Activated naive CD4-positive, alpha-beta T cell treated with anti-CD3 and anti-CD28 coated beads, Interleukin-2, amount 50 U/mL, for 72 hours (primary cell): ENCODE measurements around the gene ALDH2. TPM values are rescaled to one million over a fixed set of nuclear protein-coding genes. Genes with fewer than 3 reads are reported as not detected.
"Not testable (repeated sequence)": the region's sequence is repeated elsewhere in the genome, so short reads cannot be mapped to it uniquely, and the experiment has no call there.

ENCODE experiments used
- ATAC-seq, 2 donors: fragments of 150-1000 bp; cut with Tn5 transposase; 2 replicates each; pipeline ENCODE4 v1.10.0; 2021; ENCODE audit warnings: mild to moderate bottlenecking in 2 of 2, moderate library complexity in 2 of 2
- DNase-seq, 2 donors: peaks; one replicate each; pipeline ENCODE4 v3.0.0; 2021 to 2022; ENCODE audit warnings: low spot score in 2 of 2
- H3K27ac Mint-ChIP-seq, 2 donors: one replicate each; pipeline ENCODE4 v1.8.0; 2022; ENCODE audit warnings: mild to moderate bottlenecking in 2 of 2, mixed read lengths in 2 of 2
- H3K36me3 Mint-ChIP-seq, 2 donors: one replicate each; pipeline ENCODE4 v1.8.0; 2022; ENCODE audit warnings: mixed read lengths in 2 of 2
- H3K9me3 Mint-ChIP-seq, 2 donors: one replicate each; pipeline ENCODE4 v1.8.0; 2022; ENCODE audit warnings: mixed read lengths in 2 of 2
- total RNA-seq, 2 donors: library from RNA; stranded (reverse); gene quantifications; one replicate each; pipeline ENCODE4 v1.2.3, GENCODE V29; 2022

The ALDH2 gene
- total RNA-seq, 2 donors from 2014 or later, result 2.4 to 3.2 TPM

DNA sequence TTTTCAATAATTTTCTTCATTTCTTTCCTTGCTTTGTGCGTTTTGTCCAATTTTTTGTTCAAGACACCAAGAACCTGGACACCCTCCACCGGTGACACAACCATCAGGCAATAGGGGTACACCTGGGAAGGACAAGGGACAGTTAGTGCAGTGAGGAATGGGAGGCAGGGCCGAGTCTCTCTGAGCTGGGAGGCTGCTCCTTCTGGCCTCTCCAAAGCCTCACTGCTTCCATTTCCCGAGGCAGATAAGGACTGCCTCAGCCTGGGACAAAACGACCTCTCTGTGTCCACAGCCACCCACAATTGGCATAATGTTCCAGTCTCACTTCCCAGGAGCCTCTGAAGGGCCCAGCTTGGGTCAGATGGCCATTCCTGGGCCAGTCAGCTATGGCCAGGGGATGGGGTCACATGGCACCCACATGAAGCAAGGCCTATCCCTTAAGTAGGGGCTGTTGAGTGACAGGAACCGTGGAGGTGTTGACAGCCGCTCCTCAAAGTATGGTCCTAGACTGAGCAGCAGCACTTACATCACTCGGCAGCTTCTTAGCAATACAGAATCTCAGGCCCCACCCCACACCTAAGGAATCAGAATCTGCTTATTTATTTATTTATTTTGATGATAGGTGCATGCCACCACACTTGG is 61.7 kb downstream of the ALDH2 start:
- H3K27ac Mint-ChIP-seq, result peak overlapping the region in 1 of 2 donors; percentile 31
- DNase-seq, result no peak
- H3K36me3 Mint-ChIP-seq, result no peaks in the 10 kb centered on the region
- ATAC-seq, result no peak
- H3K9me3 Mint-ChIP-seq, result peaks cover 0 to 3% of the 10 kb centered on the region in 2 donors

DNA sequence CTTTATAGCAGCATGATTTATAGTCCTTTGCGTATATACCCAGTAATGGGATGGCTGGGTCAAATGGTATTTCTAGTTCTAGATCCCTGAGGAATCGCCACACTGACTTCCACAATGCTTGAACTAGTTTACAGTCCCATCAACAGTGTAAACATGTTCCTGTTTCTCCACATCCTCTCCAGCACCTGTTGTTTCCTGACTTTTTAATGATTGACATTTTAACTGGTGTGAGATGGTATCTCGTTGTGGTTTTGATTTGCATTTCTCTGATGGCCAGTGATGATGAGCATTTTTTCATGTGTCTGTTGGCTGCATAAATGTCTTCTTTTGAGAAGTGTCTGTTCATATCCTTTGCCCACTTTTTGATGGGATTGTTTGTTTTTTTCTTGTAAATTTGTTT is 62.9 kb downstream of the ALDH2 start:
- not testable (repeated sequence) for ATAC-seq, DNase-seq, H3K27ac Mint-ChIP-seq, H3K36me3 Mint-ChIP-seq, H3K9me3 Mint-ChIP-seq

DNA sequence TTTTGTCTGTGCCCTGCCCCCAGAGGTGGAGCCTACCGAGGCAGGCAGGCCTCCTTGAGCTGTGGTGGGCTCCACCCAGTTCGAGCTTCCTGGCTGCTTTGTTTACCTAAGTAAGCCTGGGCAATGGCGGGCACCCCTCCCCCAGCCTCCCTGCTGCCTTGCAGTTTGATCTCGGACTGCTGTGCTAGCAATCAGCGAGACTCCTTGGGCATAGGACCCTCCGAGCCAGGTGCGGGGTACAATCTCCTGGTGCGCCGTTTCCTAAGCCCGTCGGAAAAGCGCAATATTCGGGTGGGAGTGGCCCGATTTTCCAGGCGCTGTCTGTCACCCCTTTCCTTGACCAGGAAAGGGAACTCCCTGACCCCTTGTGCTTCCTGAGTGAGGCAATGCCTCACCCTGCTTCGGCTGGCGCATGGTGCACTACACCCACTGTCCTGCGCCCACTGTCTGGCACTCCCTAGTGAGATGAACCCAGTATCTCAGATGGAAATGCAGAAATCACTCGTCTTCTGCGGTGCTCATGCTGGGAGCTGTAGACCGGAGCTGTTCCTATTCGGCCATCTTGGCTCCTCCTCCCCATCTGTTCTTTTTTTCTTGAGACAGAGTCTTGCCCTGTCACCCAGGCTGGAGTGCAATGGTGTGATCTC is 68.1 kb downstream of the ALDH2 start:
- ATAC-seq, H3K9me3 Mint-ChIP-seq, DNase-seq, H3K27ac Mint-ChIP-seq: not testable (repeated sequence)
- peaks cover 0 to 11% of the 10 kb centered on the region in 2 donors for H3K36me3 Mint-ChIP-seq

- not testable (repeated sequence) for H3K27ac Mint-ChIP-seq, H3K9me3 Mint-ChIP-seq, ATAC-seq, DNase-seq
- peaks cover 3 to 18% of the 10 kb centered on the region in 2 donors for H3K36me3 Mint-ChIP-seq
These were observed 68.9 kb downstream of the ALDH2 start for GRCh38 chr12:111835531-111836181.

- Mint-ChIP-seq H3K9me3 (no peaks in the 10 kb centered on the region), H3K36me3 (peaks cover 22 to 38% of the 10 kb centered on the region in 2 donors), H3K27ac (peak overlapping the region in 1 of 2 donors; percentile 57)
- ATAC-seq (no peak), DNase-seq (no peak)
These were observed 71.6 kb downstream of the ALDH2 start for GRCh38 chr12:111838353-111838752.

DNA sequence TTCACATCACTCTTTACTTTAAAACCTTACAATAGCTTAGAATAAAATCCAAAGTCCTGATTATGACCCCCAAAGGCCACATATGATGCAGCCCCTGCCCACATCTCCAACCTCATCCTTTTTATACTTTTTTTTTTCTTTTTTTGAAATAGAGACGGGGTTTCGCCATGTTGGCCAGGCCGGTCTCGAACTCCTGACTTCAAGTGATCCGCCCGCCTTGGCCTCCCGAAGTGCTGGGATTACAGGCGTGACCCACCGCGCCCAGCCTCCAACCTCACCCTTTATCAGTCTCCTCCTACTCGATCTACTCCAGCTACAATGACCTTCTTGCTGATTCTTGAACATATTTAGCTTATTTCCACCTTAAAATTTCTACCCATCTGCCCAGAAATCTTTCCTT is 74.1 kb downstream of the ALDH2 start:
- Mint-ChIP-seq H3K27ac (peak overlapping the region; percentile 96 to 98), H3K36me3 (peaks cover 22 to 46% of the 10 kb centered on the region in 2 donors), H3K9me3 (no peaks in the 10 kb centered on the region)
- DNase-seq, result no peak
- no peak for ATAC-seq

DNA sequence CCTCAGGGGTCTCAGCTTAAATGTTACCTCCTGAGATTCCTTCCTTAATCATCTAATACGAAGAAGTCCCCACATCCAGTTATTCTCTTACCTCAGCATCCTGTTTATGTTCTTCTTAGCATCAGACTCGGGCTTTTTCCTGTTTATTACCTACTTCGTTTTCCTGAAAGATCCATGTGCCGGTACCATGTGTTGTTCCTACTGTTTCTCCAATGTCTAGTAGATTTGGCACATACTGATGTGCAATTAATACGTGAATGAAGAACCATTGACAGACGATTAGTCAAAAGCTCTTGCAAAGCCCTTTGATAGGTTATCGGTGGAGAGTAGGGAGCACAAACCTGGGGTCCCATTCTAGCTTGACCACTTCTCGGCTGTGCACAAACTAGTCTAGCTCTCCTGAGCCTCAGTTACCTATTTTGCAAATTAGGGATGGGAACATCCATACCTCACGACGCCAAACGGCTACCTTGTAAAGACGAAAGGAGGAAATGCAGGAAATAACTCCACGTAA is 74.6 kb downstream of the ALDH2 start:
- no peak for DNase-seq
- Mint-ChIP-seq H3K36me3 (peaks cover 22 to 51% of the 10 kb centered on the region in 2 donors), H3K9me3 (no peaks in the 10 kb centered on the region), H3K27ac (peak overlapping the region; percentile 96 to 98)
- peak; percentile 8 to 10 for ATAC-seq

DNA sequence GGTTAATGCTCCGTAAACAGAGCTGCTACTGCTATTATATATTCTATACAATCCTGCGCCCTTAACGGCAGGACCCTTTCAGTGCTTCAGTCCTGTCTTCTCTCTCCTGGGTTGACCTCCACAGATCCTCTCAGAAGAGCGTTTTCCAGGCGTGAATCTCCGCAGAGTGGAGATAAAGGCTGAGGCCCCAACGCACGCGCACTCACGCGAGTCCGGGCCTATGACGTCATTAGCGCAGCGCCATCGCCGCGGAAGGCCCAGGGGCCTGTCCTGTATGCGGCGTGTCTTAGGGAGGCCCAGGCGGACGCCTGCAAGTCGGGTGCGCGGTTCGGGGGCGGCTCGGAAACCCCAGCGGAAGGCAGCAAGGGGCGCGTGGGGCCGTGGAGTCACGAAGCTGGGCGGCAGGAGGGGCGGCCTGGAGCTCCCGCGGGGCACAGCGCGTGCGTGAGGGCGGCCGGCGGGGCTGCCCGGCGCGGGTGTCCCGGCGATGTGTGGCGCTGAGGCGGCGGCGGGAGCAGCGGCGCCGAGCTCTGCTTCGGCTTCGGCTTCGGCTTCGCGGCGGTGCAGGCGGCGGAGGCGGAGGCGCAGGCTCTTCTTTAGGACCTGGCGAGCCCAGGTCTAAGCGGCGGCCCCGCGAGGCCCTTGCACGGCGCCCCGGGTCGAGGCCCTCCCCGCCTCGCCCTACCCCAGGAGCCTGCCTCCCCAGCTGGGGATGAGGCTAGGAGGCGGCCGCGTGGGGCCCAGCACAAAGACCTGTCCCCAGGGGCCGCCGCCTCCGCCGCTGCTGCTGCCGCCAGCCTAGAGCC is 75.2 kb downstream of the ALDH2 start, which contains the start of gene MAPKAPK5:
Gene MAPKAPK5, plus strand, starts transcription at position 479 of the 806 bp plus-strand sequence. CDS start 506 bp downstream, outside the sequence.
- Mint-ChIP-seq H3K36me3 (peaks cover 22 to 57% of the 10 kb centered on the region in 2 donors), H3K27ac (peak within 1 kb of the TSS; percentile 98), H3K9me3 (no peaks in the 10 kb centered on the region)
- ATAC-seq (peak; percentile 89 to 92), DNase-seq (peak; percentile 96 to 98)

DNA sequence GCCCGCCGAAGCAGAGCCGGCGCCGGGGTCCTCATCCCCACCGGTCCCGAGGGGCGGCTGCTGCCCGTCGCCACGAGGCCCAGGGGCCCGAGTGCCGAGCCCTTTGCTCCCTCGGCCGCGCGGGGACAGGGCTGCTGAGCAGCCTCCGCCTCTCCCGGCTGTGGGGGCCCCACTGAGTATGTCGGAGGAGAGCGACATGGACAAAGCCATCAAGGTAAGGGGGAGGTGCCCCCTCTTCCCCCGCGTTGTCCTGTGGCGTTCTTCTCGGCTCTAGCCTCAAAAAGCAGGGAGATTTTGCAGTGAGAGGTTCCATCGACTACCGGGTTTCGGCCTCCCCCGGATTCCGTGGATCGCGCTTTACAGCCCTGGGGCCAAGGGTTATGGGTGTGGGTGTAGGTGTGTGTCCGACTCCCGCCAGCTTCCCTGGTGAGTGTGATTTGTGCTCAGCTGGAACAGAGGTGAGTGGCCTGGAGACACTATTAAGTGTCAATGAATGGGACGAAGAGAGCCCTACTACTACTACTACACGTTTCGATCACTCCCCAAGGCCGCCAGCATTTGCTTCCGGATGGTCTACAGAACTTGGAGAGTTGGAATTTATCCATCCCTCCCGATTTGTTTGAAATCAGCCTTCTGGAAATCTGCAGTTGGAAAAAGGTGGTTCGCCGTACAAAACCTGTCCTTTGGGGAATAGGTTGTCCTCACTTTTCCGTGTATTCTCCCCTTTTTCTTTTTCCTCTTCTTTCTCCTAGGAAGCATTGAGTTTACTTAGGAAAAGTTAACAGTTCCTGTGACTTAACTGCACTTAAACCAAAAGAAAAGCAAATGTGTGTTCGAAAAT is 76.0 kb downstream of the ALDH2 start:
- Mint-ChIP-seq H3K9me3 (no peaks in the 10 kb centered on the region), H3K36me3 (peaks cover 22 to 58% of the 10 kb centered on the region in 2 donors), H3K27ac (peak overlapping the region; percentile 98)
- DNase-seq, result peak; percentile 41 to 59
- peak; percentile 22 to 25 for ATAC-seq

- DNase-seq (no peak), ATAC-seq (no peak)
- peak overlapping the region in 1 of 2 donors; percentile 46 for H3K27ac Mint-ChIP-seq
- H3K9me3 Mint-ChIP-seq, result no peaks in the 10 kb centered on the region
- peaks cover 20 to 49% of the 10 kb centered on the region in 2 donors for H3K36me3 Mint-ChIP-seq
These were observed 79.3 kb downstream of the ALDH2 start for GRCh38 chr12:111846016-111846415.

DNA sequence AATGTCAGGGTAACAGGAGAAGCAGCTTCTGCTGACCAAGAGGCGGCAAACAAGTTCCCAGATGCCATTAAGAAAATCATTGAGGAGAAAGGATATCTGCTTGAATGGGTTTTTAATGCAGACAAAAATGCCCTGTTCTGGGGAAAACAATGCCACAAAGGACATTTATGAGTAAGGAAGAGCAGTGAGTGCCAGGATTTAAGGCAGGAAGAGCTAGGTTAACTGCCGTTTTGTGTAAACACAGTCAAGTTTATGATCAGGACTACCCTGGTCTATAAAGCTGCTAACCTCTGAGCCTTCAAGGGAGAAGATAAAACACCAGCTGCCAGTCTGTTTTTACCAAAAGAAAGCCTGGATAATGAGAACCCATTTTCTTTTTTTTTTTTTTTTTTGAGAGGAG is 83.8 kb downstream of the ALDH2 start:
- DNase-seq, result no peak
- no peak for ATAC-seq
- no peaks in the 10 kb centered on the region for H3K9me3 Mint-ChIP-seq
- peaks cover 5 to 32% of the 10 kb centered on the region in 2 donors for H3K36me3 Mint-ChIP-seq
- H3K27ac Mint-ChIP-seq, result no peak overlapping the region

- H3K9me3 Mint-ChIP-seq, result no peaks in the 10 kb centered on the region
- ATAC-seq, result no peak
These were observed 91.5 kb downstream of the ALDH2 start for GRCh38 chr12:111858186-111858585.

DNA sequence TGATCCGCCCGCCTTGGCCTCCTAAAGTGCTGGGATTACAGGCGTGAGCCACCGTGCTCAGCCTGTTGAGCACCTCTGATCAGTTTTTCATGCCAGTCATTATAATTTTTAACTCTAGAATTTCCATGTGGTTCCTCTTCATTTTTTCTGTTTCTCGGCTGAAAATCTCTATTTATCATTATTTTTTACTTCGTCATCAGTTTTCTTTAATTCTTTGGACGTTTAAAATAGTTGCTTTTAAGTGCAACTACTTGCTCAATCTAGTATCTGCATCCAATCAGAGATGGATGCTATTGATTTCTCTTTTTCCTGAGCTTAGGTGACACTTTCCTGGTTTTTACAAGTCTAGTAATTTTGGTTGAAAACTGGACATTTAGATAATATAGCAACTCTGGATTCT is 92.0 kb downstream of the ALDH2 start:
- no peak for ATAC-seq
- no peak overlapping the region for H3K27ac Mint-ChIP-seq

More at GRCh38 chr12:111858186-111858585, 91.5 kb downstream of the ALDH2 start:
- H3K27ac Mint-ChIP-seq, result no peak overlapping the region
- peaks cover 0 to 26% of the 10 kb centered on the region in 2 donors for H3K36me3 Mint-ChIP-seq
- DNase-seq, result no peak

DNA sequence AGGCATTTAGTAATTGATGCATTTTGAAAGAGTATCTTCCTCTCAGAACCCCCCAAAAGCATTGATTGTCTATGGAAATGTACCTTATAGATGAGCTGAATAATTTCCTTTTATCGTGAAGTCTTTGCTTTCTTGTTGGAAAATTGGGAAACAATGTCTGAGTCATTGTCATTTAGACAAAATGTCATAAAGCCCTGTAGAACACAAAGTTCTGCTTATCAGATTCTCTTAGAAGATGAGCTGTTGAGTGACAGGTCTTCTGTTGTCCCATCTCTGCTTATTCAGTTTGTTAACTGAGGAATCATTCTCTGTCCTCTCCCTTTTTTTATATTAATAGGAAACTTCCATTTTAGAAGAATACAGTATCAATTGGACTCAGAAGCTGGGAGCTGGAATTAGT is 98.2 kb downstream of the ALDH2 start:
- no peak for ATAC-seq
- peak overlapping the region in 1 of 2 donors; percentile 44 for H3K27ac Mint-ChIP-seq
- H3K36me3 Mint-ChIP-seq, result no peaks in the 10 kb centered on the region
- H3K9me3 Mint-ChIP-seq, result no peaks in the 10 kb centered on the region
- DNase-seq, result no peak

More for the DNA sequence above, 92.0 kb downstream of the ALDH2 start:
- DNase-seq, result no peak
- peaks cover 0 to 26% of the 10 kb centered on the region in 2 donors for H3K36me3 Mint-ChIP-seq
- no peaks in the 10 kb centered on the region for H3K9me3 Mint-ChIP-seq
